Ishikawa (cell line): Measurements from ENCODE around the gene MSLN.

Source experiments
- CEBPB ChIP-seq: IDR thresholded peaks from 2 replicates; pipeline ENCODE4 v1.6.1; 2012
- CREB1 ChIP-seq: IDR thresholded peaks from 2 replicates; pipeline ENCODE4 v1.6.1; 2012; ENCODE audit warnings: low read depth
- EGR1 ChIP-seq: IDR thresholded peaks from 2 replicates; pipeline ENCODE4 v1.6.1; 2012
- EP300 ChIP-seq: IDR thresholded peaks from 2 replicates; pipeline ENCODE4 v1.6.1; 2012; ENCODE audit warnings: borderline replicate concordance
- FOXM1 ChIP-seq: IDR thresholded peaks from 2 replicates; pipeline ENCODE4 v1.6.1; 2012; ENCODE audit warnings: low read depth, borderline replicate concordance
- MAX ChIP-seq: IDR thresholded peaks from 2 replicates; pipeline ENCODE4 v1.6.1; 2012
- NFIC ChIP-seq: IDR thresholded peaks from 2 replicates; pipeline ENCODE4 v1.6.1; 2012
- RAD21 ChIP-seq: IDR thresholded peaks from 2 replicates; pipeline ENCODE4 v1.6.1; 2012; ENCODE audit warnings: low read depth
- REST ChIP-seq: IDR thresholded peaks from 2 replicates; pipeline ENCODE4 v1.6.1; 2012; ENCODE audit warnings: low read depth, mild to moderate bottlenecking
- TAF1 ChIP-seq: IDR thresholded peaks from 2 replicates; pipeline ENCODE4 v1.6.1; 2012; ENCODE audit warnings: low read depth, mild to moderate bottlenecking
- TCF12 ChIP-seq: IDR thresholded peaks from 2 replicates; pipeline ENCODE4 v1.6.1; 2012; ENCODE audit warnings: low read depth
- TEAD4 ChIP-seq: IDR thresholded peaks from 2 replicates; pipeline ENCODE4 v1.6.1; 2012
- USF1 ChIP-seq: IDR thresholded peaks from 2 replicates; pipeline ENCODE4 v1.6.1; 2012
- YY1 ChIP-seq: IDR thresholded peaks from 2 replicates; pipeline ENCODE4 v1.6.1; 2012; ENCODE audit warnings: low read depth
- ZBTB7A ChIP-seq: IDR thresholded peaks from 2 replicates; pipeline ENCODE4 v1.6.1; 2012; ENCODE audit warnings: low read depth

Gene MSLN

GRCh38 chr16:796296-797119 lies 36.0 kb downstream of the MSLN start:
- TF ChIP-seq FOXM1 (no peak), EP300 (no peak), USF1 (no peak)

- TF ChIP-seq ZBTB7A = no peak
- no peak for TF ChIP-seq NFIC
- TF ChIP-seq EGR1 = no peak
- no peak for TF ChIP-seq TEAD4
- no peak for TF ChIP-seq CEBPB
Measured at GRCh38 chr16:797120-797420, 36.5 kb downstream of the MSLN start.

GRCh38 chr16:797686-798085 lies 37.2 kb downstream of the MSLN start:
- TF ChIP-seq RAD21 (no peak), ZBTB7A (no peak), FOXM1 (no peak), TEAD4 (no peak)

GRCh38 chr16:798666-799065 lies 38.1 kb downstream of the MSLN start:
- TF ChIP-seq REST (no peak), ZBTB7A (no peak)

GRCh38 chr16:799111-799947 lies 38.8 kb downstream of the MSLN start:
- TF ChIP-seq CREB1 = no peak
- no peak for TF ChIP-seq TAF1
- no peak for TF ChIP-seq YY1
- no peak for TF ChIP-seq REST
- TF ChIP-seq TCF12 = no peak
- no peak for TF ChIP-seq RAD21

GRCh38 chr16:799948-800833 lies 39.7 kb downstream of the MSLN start, which contains the start of gene GNG13:
TSS of gene GNG13 (minus strand) at chr16:800734. CDS start at chr16:799077, 1,657 bp downstream.
- TF ChIP-seq RAD21 (no peak), CEBPB (no peak)

GRCh38 chr16:800834-801511 lies 40.4 kb downstream of the MSLN start:
- TF ChIP-seq MAX (no peak), TCF12 (no peak), CEBPB (no peak), RAD21 (no peak), EGR1 (no peak), EP300 (no peak), ZBTB7A (peak; percentile 24; the same call in 1 of the 2 replicates), FOXM1 (no peak), NFIC (no peak)
